HG03135 (cell line): Measurements from ENCODE around the gene BRD7.

Experiments
- ATAC-seq: cut with Tn5 transposase; IDR thresholded peaks from one replicate; pipeline ENCODE4 v1.9.1; 2021; ENCODE audit warnings: mild to moderate bottlenecking, moderate library complexity; ENCODE audit not compliant: unreplicated experiment

Gene BRD7

DNA sequence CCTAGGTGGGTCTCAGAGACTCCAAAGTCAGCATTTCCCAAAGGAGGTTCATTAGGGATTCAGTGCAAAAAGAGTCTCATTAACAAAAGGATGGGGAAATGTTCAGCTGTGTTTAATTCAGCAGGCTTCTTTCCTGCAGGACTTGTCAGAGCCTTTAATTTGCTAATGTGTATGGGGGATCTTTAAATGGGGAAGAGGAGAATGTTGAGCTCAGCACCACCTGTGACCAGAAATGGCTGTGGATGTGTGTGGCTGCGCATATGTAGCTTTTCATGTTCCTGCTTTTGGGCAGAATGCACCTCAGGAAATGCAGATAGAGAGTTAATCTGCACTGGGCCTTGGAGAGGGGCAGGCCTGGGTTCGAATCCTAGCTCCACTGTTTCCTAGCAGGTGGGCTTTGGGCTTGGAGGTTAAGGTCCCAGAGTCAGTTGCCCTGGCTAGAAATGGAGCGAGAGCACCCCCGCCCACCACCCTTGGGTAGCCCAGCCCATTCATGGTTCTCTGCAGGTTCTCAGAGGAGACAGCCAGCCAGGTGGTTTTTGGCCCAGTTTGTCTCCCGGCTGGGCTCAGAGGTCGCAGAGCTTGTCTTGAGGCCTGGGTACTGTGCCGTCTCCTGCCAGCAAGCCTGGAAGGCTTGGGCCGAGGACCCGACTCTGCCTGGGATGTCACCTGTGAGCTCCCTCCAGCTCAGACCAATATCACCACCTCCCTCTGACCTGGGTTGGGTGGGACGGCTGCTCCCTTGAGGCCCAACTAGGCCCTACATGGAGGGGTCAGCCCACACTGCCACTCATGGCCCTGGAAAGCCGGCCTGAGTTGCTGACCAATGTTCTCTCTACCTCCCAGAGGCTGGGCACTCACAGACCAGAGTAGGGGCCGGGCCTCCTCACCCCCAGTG lies 93.1 kb downstream of the BRD7 start:
- no peak for ATAC-seq

- ATAC-seq, result no peak
Measured at GRCh38 chr16:50275098-50275415, 93.7 kb downstream of the BRD7 start.

DNA sequence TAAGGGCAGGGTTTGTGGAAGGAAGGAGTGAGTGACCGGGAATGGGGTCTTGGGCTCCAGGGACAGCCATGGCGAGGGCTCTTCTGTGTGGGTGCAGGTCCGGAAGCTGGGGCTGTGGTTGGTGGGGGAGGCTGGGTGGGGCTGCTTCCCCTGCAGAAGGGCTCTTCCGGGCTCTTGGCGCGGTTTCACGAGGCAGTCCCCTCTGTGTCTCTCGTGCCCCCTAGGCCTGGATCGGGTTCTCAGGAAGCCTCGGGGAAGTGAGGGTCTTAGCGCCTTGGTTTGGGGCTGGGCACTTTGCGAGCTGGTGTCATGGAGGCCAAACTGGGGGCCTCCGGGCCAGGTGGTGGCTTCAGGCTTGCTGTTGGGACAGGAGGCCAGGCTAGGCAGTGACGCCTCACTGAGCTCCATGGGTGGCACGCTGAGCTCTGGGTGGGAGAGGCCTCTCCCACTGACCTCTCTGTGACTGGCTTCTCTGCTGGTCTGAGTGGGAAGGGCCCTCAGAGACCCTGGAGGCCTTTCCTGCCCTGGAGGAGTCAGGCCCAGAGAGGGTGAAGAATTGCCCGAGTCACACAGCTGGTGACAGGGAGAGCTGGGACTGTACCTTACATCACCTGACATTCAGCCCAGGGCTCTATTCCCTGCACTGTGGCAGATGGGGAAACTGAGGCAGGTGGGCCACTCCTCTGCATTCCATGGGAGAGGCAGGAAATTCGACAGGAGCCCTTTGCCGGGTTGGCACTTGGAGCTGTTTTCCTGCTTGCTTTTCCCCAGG lies 94.3 kb downstream of the BRD7 start:
- ATAC-seq, result peak; percentile 52

DNA sequence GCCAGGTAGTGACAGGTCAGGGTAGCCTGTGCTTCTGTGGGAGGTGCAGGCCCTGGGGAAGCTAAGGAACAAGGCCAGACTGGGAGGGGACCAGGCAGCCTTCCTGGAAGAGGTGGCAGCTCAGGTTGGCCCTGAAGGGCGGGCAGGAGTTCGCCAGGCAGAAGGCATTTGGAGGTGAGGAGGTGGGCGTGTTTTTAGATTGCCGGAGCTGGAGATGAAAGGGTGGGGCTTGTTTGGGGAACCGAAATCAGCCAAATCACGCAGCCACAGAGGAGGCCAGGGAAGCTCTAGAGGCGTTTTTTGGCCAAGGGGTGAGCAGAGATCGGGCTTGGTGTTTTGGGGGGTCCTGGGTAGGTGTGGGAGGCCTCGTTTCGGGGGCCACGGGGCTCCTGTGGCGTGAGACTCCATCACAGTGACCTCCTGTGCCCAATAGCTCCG lies 94.9 kb downstream of the BRD7 start:
- peak; percentile 65 for ATAC-seq

DNA sequence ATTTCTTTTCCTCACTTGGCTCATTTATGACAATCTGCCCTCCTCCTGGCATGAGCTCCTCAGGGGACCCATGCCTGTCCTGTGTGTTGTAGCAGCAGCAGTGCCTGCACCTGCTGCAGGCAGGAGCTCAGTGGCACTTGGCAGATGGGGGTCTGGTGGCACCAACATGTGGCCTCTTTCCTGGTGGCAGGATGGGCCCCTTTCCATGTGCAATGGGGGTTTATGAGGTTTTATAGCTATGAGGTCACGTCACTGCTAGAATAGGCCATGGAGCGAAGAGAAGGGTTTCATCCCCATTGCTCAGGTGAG lies 95.5 kb downstream of the BRD7 start:
- ATAC-seq, result no peak

DNA sequence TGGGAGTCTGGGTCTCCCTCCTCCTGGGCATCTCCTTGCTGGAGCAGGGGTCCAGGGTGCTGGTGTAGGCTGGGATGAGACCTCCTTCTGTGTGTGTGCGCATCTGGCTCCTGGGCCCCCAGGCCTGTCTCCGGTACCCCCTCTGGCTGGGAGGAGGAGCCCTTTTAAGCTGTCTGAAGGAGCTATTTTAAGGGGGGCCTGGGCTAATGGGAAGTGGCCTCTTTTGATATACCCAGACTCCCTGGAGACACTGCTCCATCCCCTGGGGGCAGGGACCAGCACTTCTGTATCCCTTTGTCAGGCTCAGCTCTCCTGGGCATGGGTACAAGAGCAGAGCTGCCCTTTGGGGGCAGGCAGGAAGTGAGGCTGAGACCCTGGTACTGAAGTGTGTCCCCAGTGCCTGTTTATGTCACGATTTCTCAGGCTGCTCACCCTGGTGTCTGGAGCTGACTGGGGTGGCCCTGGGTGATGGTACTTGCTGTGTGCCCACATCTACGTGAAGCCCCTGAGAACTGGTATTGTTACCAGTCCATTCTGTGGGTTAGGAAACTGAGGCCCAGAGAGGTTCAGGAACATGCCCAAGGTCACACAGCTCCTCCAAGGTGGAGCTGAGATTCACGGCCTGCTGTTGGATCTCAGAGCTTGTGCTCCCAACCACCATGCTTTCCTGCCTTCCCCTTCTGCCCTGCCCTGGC lies 96.0 kb downstream of the BRD7 start:
- ATAC-seq, result no peak

DNA sequence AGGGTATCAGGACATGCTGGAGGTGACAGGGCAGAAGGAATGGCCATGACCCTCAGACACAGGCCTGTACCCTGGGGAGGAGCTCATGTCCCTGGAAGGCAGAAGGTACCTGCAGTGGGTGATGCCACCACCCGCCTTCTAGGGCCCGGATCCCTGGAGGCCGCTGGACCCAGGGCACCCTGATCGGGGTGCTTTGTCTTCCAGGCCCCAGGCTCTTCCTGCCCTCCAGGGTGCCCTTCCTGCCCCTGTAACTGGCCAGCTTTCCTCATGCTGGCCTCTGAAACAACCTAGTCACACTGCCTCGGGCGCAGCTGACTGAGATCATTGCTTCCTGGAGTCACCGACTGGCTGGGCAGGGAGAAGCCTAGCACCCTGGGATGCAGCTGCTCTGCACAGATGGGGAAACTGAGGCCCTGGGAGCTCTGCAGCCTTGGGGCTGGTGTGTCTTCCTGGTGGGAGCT lies 96.6 kb downstream of the BRD7 start:
- no peak for ATAC-seq

GRCh38 chr16:50271148-50272041 lies 97.4 kb downstream of the BRD7 start:
- ATAC-seq, result no peak

DNA sequence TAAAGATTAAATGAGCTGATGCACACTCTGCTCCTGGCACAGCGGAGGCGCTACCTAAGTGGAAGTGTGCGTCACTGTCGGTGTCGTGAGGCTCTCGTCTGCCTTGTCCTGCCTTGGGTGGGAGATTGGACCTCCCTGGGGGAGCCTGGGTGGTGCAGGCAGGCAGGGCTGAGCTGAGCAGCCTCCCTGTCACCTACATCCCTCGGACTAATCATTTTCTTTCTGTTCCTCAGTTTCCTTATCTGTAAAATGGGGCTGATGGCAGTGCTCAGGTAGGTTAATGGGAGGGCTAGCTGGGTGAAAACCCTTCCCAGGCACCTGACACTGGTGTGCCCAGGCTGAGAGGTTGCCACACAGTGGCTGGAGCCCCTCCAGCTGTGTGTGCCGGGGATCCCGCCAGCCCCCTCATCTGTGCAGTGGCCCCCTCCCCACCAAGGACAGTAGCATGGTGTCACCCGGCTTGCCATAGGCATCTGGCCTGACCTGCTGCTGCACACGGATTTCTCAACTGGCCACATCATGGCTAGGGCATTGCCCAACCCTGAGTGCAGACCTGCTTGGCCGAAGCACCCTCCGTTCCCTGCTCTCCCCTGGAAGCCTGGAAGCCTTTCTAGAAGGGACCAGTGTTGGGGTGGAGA lies 98.2 kb downstream of the BRD7 start:
- no peak for ATAC-seq

DNA sequence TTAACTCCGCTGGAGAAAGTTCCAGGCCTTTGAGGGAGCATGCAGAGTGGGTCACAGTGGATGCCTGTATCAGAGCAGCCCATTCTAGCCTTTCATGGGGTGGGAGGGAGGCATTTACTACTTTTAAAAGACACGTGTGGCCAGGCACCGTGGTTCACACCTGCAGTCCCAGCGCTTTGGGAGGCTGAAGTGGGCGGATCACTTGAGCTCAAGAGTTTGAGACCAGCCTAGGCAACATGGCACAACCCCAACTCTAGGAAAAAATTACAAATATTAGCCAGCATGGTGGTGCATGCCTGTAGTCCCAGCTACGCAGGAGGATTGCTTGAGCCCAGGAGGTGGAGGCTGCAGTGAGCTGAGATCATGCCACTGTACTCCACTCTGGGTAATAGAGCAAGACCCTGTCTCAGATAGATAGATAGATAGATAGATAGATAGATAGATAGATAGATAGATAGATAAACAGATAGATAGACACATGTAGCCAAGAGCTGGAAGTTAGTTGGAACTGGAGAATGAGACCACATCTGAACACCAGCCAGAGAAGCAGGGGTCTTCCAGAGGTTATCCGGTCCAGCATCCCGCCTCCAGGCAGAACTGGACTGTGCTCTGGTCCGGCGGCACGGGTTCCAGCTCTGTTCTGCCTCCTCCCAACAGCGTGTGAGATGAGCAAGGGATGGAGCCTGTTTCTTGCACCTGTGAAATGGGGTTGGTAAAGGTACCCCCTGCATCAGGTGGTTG lies 98.8 kb downstream of the BRD7 start:
- no peak for ATAC-seq

DNA sequence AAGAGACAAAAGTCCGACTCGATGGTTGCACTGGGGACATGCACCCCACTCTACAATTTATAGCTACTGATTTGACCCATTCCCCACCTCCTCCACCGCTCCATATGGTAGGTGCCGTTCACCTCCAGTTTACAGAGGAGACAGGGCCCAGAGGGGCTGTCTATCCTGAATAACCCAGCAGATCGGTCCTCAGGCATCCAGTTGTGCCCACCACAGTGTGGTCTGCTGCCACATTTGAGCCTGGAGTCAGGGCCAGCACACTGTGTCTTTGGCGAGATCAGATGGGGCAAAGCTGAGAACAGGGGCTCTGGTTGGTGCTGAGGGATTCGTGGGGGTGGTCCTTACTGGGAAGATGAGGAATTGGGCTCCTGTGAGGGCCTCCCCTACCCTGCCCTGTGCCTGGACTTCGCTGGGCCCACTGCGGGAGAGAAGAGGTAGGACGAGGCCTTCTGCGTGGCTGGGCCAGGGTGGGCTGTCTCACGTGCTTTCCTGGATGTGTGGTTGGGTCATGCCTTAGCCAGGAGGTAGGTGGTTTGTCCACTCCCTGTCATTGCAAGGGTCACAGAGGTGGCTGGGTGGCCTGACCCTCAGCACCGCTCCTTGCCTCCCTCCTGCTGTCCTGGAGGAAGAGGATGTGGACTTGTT lies 99.6 kb downstream of the BRD7 start:
- ATAC-seq, result no peak

GRCh38 chr16:50268352-50268751 lies 100.4 kb downstream of the BRD7 start:
- ATAC-seq, result no peak

GRCh38 chr16:50267651-50268050 lies 101.1 kb downstream of the BRD7 start:
- no peak for ATAC-seq

- no peak for ATAC-seq
Measured at GRCh38 chr16:50267151-50267631, 101.6 kb downstream of the BRD7 start.

GRCh38 chr16:50266337-50267091 lies 102.3 kb downstream of the BRD7 start, which contains the start of gene ADCY7:
Gene ADCY7, plus strand, starts transcription at chr16:50266551. Its CDS starts 21,629 bp downstream, at chr16:50288180.
- peak; percentile 85 for ATAC-seq
